HG03025 (cell line): ENCODE results near the gene AHSA1.

Source experiments
- ATAC-seq: cut with Tn5 transposase; IDR thresholded peaks from one replicate; pipeline ENCODE4 v1.9.1; 2021; ENCODE audit warnings: mild to moderate bottlenecking, moderate library complexity; ENCODE audit not compliant: unreplicated experiment, low FRiP score

The AHSA1 gene

DNA sequence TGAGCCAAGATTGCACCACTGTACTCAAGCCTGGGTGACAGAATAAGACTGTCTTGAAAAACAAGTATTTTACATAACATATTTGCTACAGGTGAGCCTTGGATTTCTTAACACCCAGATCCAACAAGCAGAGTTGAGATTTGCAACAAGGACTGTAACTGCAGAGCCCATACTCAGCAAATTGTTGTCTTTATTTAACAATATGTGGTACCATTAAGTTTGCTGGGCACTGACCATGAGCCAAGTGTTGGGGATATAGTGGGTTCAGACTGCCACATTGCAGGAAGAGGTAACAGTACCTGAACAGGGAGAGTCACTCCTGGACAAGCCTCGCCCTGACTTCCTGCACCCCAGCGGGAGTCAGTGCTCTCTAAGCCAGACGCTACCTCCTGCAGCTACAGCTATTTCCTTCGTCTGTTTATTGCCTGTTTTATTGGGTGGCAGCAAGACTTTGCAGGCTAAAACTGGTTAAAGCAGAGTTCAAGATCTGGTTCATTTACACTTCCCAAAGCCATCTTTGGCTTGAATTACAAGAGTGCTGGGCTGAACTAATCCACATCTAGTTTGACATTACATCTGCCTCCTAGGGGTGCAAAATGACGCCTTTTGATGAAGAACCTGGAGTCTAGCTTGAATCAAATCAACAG lies 12.5 kb downstream of the AHSA1 start:
- ATAC-seq, result no peak

DNA sequence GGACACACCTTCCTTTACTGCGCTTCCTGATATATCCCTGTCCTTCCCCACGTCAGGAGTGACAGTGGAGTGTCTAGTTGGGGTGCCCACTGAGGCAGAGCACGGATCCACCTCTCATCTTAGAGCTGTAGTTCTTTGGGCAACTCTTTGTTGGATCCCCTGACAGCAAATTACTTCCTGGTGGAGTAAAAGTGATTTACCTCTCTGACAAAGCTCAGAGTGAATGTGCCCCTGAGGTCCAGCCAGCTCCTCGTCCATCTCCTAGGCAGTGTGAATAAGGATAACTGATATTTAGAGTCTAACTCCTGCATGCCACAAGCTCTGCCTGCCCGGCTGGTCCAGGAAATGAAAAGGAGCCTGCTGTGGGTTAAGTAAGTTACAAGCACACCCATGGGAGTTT lies 16.0 kb downstream of the AHSA1 start:
- no peak for ATAC-seq

GRCh38 chr14:77474479-77475177 lies 16.7 kb downstream of the AHSA1 start:
- no peak for ATAC-seq

DNA sequence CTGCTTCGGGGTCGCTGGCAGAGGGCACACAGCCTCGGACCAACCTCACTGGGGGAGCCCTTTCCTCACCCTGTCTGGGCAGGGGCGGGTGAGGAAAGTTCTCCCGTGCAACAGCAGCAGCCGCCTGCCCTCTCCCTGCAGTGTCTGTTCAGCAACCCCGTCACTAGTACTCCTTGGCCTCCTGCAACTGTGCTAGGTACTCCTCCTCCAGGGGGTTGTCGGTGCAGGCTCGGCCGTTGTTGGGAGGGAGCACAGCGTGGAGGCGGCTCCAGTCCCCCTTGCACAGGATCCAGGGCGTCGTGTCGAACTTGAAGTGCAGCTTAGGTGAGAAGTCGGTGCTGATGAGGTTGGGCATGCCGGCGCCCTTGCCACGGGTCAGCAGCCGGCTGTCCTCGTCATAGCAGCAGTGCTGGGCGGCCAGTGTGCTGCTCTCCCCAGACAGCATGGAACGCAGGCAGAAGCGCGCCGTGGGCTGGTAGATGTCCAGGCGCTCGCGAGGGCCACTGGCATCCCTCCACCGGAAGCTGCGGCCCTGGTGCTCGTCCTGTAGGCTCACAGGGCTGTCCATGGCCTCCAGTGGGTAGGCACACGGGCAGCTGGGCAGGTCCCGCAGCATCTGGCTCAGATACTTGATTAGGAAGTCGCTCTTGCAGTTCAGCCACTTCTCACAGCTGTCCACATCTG lies 17.7 kb downstream of the AHSA1 start:
- no peak for ATAC-seq

- no peak for ATAC-seq
Measured at GRCh38 chr14:77478029-77478428, 20.1 kb downstream of the AHSA1 start.

GRCh38 chr14:77478796-77479195 lies 20.9 kb downstream of the AHSA1 start:
- no peak for ATAC-seq

DNA sequence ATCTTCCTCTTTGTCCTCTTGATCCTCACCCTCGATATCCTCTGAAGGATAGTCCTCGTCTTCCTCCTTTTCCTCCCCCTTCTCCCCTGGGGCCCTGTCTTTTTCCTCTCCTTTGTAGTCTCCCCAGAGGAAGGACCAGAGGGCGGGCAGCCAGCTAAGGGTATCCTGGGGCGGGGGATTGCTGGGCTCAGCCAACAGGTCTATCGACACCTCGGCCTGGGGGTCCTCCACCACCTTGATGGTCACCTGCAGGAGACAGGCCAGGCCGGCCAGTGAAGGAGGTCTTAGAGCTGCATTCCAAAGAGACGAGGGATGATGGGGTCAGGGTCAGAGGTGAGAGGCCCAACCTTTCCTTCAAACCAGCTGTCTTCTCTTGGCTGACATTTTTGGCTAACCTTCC lies 24.5 kb downstream of the AHSA1 start:
- ATAC-seq, result no peak

- no peak for ATAC-seq
Measured at GRCh38 chr14:77485256-77485655, 27.4 kb downstream of the AHSA1 start.

DNA sequence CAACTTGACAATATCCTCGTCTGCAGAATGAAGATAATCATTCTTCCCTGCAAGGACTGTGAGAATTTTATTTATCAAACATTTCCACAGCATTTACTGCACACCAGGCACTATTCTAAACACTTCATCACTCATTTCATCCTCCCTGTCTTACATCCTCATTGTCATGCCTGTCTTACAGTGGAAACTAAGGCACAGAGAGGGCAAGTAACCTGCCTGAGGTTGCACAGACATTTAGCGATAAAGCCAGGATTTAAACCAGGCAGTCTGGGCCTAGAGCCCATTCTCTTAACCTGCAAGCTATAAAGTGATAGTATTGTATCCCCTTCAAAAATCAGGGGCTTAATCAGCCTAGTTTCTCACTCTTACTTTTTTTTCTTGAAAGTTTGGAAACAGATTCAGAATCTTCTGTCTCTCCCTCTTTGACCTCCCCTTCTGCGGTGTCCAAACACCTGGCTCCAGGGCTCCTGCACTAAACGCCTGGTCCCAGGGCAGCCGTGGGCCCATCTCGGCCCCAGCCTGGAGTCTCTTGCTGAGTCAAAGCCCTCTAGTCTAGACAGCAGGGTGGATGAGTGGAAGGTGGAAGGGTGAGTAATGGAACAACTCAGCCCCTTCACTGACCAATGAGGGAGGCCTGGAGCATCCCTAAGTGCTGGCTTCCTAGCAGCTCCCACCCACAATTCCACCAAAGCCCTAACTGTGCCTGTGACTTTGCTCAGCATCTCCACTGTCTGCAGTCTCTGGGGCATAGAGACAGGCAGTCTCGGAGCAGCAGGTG lies 28.2 kb downstream of the AHSA1 start:
- no peak for ATAC-seq

GRCh38 chr14:77488558-77488957 lies 30.7 kb downstream of the AHSA1 start:
- no peak for ATAC-seq

- no peak for ATAC-seq
Measured at GRCh38 chr14:77489041-77489440, 31.1 kb downstream of the AHSA1 start.

GRCh38 chr14:77490347-77490986 lies 32.6 kb downstream of the AHSA1 start:
- ATAC-seq, result no peak

- no peak for ATAC-seq
Measured at GRCh38 chr14:77491056-77491455, 33.2 kb downstream of the AHSA1 start.

DNA sequence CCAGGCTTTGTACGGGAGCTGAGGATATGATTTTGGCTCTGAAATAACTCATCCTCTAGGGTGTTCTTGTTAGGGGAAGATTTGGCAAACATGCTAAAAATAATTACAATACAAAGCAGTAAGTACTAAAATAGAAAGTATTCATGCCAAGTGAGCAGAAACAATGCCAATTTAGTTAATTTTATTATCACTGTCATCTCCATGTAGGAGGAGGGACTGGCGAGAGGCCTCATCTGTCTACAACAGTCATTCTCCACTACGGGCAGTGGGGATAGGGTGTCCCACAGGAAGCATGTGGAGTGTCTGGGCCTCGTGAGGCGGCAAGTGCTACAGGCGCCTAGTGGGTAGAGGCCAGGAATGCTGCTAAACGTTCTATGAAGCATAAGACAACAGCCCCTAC lies 37.4 kb downstream of the AHSA1 start:
- ATAC-seq, result no peak

DNA sequence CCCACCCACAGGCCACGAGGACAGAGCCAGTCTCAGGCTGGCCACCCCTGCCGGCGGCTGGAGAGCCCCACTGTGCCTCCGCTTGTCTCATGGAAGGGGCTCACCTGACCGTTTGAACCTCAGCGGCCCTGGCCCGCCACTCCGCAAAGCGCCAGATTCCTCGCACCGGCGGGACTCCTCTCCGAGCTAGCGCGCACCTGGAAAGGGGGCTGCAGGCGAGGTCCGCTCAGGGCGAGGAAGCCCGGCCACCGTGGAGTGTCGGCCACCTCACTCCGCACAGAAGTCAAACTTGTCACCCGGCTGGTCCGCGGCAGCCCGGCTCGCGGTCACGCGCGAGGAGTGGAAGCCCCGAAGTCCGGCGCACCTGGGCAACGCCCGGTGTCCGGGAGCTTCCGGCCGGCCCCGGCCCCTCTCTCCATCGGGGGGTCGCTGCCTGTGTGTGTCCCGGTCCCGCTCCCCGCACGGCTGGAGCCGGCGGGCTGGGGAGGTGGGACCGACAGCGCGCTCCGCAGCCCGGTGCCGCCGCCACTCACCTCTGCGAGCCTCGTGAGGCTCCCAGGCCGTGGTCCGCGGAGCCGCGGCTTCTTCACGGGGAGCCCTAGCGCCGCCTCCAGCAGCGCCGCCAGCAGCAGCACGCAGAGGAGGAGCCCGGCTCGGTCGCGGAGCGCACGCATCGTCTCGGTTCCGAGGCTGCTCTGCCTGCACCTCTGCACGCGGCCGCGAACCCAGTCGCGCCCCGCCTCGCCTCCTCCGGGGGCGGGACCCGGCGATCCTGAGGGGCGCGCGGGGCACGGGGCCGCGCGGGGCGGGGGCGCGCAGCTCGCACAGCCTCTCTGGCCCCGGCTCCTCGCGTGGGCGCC lies 40.5 kb downstream of the AHSA1 start, which contains the start of gene ISM2:
ISM2 (minus strand) TSS at position 697 of the 860 bp plus-strand sequence; CDS start at position 674, 23 bp downstream.
- ATAC-seq, result peak; percentile 66

DNA sequence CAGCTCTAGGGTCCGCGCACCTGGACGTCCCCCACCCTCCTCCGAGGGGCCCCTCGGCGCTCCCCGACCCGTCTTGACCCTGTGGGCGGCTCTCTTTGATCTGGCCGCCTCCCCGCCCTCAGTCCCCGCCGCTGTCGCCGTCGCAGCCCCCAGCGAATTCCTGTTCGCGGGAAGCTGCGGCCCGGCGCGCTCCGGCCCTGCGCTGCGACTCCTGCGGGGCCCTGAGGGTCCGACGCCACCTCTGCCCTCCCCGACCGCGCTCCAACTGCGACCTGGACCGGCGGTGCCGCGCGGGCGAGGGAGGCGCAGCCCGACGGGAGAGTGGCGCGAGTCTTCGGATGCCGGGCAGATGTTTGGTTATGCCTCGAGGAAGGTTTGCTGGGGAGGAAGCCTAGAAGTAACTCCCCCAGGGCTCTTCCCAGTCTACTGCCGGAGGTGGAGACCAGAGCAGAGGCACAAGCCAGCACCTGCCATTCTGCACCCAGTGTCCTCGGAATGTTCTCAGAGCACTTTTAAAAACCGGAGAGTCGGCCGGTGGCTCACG lies 41.2 kb downstream of the AHSA1 start:
- peak; percentile 20 for ATAC-seq

DNA sequence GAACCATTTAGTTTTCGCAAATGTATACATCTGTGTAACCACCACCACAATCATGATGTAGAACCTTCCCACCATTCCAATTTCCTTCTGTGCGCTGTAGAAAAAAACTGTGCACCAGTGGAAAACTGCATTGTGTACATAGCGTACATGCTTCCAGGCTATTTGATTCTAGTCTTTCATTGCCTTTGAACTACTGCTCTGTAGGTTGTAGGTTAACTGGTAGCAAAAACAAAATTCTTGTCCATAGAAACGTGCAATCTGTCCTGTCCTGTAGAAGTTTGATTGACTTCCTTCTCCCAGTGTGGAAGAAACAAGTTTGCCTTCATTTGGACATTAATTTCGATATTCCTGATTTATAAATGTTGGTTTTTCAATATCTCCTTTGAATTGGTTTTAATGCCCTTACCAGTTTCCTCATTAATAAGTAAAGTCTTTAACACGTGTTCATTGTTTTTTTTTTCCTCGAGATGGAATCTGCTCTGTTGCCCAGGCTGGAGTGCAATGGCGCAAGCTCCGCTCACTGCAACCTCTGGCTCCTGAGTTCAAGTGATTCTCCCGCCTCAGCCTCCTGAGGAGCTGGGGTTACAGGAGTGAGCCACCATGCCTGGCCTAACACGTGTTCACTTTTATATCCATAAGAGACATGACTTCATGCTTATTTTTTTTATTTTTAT lies 44.4 kb downstream of the AHSA1 start:
- no peak for ATAC-seq

- no peak for ATAC-seq
Measured at GRCh38 chr14:77503138-77503537, 45.2 kb downstream of the AHSA1 start.

GRCh38 chr14:77505031-77505430 lies 47.1 kb downstream of the AHSA1 start:
- no peak for ATAC-seq
